GM12891 (cell line): Measurements from ENCODE around the gene COMT.

Experiments
- POLR2A ChIP-seq: IDR thresholded peaks from 2 replicates; pipeline ENCODE4 v1.6.1; 2011; ENCODE audit warnings: low read depth, low read length, control low read depth
- SPI1 ChIP-seq: IDR thresholded peaks from 2 replicates; pipeline ENCODE4 v1.6.1; 2011; ENCODE audit warnings: low read depth, low read length, control low read depth
- TAF1 ChIP-seq: IDR thresholded peaks from 2 replicates; pipeline ENCODE4 v1.6.1; 2011; ENCODE audit warnings: low read depth, low read length, control low read depth

GRCh38 chr22:19902245-19902715 lies 39.3 kb upstream of the COMT start:
- no peak for TF ChIP-seq SPI1
- no peak for TF ChIP-seq TAF1
- TF ChIP-seq POLR2A: no peak
